Adipocyte (in vitro differentiated cells): ENCODE data around the gene GPR157.
"Not testable (repeated sequence)": the region's sequence is repeated elsewhere in the genome, so short reads cannot be mapped to it uniquely, and the experiment has no call there.

Experiments
- DNase-seq: peaks from one replicate; pipeline ENCODE4 v3.0.0-alpha.2; 2015; ENCODE audit warnings: low read depth
- H3K27me3 ChIP-seq: replicated peaks from 2 replicates; pipeline ENCODE4 v1.7.0; 2013; ENCODE audit warnings: mild to moderate bottlenecking, low read length, moderate library complexity; ENCODE audit not compliant: control insufficient read depth, insufficient read depth
- H3K36me3 ChIP-seq: 2 replicates; pipeline ENCODE4 v1.7.0; 2013; ENCODE audit warnings: low read length, mild to moderate bottlenecking, moderate library complexity; ENCODE audit not compliant: control insufficient read depth, insufficient read depth, severe bottlenecking
- H3K4me1 ChIP-seq: 2 replicates; pipeline ENCODE4 v1.7.0; 2013; ENCODE audit warnings: mild to moderate bottlenecking, low read length, moderate library complexity; ENCODE audit not compliant: control insufficient read depth, insufficient read depth
- H3K4me3 ChIP-seq: 2 replicates; pipeline ENCODE4 v1.7.0; 2013; ENCODE audit warnings: mild to moderate bottlenecking, low read length, moderate library complexity
- H3K9ac ChIP-seq: 2 replicates; pipeline ENCODE4 v1.7.0; 2013; ENCODE audit warnings: mild to moderate bottlenecking, low read length, moderate library complexity
- H3K9me3 ChIP-seq: 2 replicates; pipeline ENCODE4 v1.7.0; 2013; ENCODE audit warnings: mild to moderate bottlenecking, low read length, moderate library complexity; ENCODE audit not compliant: control insufficient read depth

Gene GPR157

DNA sequence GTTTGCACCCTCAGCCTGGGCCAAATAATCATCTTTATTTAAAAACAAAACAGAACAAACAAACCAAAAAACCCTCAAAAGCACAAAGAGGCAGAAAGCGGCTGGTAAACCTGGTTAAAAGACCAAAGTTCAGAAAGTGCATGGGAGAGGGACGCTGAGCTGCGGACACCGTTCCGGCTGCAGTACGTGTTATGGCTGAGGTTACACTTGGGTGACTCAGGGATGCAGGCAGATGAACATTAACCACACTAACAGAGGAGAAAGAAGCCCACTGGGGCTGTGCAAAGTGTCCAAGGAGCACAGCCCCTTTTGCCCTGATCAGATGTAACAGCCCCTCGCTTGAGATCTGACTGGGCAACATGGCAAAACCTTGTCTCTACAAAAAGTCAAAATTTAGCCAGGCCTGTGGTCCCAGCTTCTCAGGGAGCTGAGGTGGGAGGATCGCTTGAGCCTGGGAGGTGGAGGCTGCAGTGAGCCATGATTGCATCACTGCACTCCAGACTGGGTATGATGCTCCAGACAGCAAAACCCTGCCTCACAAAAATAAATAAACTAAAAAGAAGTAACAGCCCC is 28.3 kb downstream of the GPR157 start:
- DNase-seq, result peak; percentile 42
- H3K9me3 ChIP-seq, result peaks cover 8% of the 10 kb centered on the region
- no peaks in the 10 kb centered on the region for H3K4me1 ChIP-seq
- H3K27me3 ChIP-seq, result no peaks in the 10 kb centered on the region
- H3K4me3 ChIP-seq, result no peak overlapping the region
- H3K36me3 ChIP-seq, result peaks cover 12% of the 10 kb centered on the region
- no peak overlapping the region for H3K9ac ChIP-seq

DNA sequence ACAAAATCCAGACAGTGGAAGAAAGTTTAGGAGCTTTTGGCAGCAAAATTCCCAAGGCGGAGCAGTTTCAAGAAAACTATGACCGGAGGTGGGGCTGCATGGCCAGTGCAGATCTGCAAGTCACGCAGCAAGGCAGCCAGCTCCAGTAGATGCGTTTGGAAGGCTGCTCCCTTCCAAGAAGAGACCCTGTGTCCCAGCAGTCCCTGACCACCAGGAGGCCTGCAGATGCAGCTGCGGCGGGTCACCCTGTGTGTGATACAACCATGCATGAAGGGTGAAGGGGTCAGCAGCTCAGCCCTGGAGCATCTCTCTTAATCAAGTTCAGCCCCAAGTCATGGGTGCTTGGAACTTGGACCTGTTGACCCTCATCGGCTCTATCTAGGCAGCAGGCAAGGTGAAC is 29.3 kb downstream of the GPR157 start:
- no peak for DNase-seq
- Histone ChIP-seq H3K4me3 (no peak overlapping the region), H3K27me3 (no peaks in the 10 kb centered on the region)

DNA sequence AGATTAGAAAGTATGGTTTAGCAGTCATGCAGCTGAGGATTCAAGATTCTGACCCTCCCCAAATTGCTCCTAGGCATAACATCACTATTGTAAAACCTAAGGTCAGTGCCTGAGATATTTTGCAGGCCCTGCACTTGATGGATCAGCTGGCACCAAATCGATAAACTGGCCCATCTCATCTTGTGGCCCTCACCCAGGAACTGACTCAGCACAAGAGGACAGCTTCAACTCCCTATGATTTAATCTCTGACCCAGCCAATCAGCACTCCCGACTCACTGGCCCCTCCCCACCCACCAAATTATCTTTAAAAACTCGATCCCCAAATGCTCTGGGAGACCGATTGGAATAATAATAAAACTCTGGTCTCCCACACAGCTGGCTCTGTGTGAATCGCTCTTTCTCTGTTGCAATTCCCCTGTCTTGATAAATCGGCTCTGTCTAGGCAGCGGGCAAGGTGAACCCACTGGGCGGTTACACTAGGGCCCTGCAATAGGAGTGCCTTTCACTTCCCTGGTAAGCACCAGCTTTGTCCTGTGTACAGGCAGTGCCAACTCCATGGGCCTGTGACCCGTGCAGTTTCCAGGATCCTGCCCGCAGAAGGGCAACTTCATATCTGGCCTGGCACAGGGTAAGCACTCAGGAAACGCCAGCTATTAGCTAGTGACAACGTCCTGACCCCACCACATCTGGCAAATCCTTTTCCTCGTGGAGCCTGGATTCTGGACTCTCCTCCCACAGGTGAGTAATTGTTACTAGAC is 30.8 kb downstream of the GPR157 start:
- Histone ChIP-seq H3K9ac (no peak overlapping the region), H3K4me1 (no peaks in the 10 kb centered on the region), H3K36me3 (peaks cover 4% of the 10 kb centered on the region), H3K9me3 (peaks cover 9% of the 10 kb centered on the region), H3K4me3 (no peak overlapping the region), H3K27me3 (peaks cover 4% of the 10 kb centered on the region)
- DNase-seq, result no peak

More for the DNA sequence above, 29.3 kb downstream of the GPR157 start:
- no peak overlapping the region for H3K9ac ChIP-seq
- H3K4me1 ChIP-seq, result no peaks in the 10 kb centered on the region
- peaks cover 12% of the 10 kb centered on the region for H3K36me3 ChIP-seq
- H3K9me3 ChIP-seq, result peaks cover 9% of the 10 kb centered on the region

DNA sequence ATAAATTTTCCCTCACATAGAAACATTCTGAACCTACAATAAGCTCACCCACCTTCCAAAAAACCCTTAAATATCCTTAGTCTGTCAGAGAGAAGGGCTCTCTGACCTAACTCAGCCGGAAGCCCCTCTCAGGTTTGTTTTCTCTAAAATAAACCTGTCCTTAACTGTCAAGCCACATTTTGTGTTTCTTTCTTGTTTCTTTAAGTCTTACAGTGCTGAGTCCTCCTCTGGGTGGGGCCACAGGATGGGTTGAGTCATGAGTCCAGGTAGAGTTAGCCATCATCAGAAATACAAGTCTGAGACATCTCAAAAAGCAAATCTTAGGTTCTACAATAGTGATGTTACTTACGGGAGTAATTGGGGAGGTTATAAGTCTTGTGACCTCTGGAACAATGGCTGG is 33.1 kb downstream of the GPR157 start:
- no peaks in the 10 kb centered on the region for H3K36me3 ChIP-seq
- peaks cover 13% of the 10 kb centered on the region for H3K27me3 ChIP-seq
- H3K4me1 ChIP-seq, result no peaks in the 10 kb centered on the region
- H3K9me3 ChIP-seq, result peaks cover 9% of the 10 kb centered on the region
- DNase-seq, result no peak
- no peak overlapping the region for H3K9ac ChIP-seq
- H3K4me3 ChIP-seq, result no peak overlapping the region

DNA sequence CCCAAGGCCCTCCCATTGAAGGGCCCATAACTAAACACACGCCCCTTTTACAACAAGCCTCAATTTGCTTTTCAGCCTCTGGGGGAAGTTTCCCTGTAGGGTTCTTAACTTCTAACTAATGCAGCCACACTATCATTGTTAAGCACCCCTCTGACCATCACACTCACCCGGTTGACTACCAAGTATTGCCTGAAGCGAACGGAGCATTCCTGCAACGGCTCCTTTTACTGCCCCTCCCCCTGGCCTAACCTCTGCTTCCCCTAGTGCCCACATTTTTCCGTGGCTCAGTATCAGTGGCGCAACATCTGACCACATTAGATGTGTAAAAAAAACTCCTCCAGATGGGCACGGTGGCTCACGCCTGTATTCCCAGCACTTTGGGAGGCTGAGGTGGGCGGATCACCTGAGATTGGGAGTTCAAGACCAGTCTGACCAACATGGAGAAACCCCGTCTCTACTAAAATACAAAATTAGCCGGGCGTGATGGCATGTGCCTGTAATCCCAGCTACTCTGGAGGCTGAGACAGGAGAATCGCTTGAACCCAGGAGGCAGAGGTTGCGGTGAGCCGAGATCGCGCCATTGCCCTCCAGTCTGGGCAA is 34.8 kb downstream of the GPR157 start:
- not testable (repeated sequence) for H3K36me3 ChIP-seq, H3K4me1 ChIP-seq, DNase-seq

DNA sequence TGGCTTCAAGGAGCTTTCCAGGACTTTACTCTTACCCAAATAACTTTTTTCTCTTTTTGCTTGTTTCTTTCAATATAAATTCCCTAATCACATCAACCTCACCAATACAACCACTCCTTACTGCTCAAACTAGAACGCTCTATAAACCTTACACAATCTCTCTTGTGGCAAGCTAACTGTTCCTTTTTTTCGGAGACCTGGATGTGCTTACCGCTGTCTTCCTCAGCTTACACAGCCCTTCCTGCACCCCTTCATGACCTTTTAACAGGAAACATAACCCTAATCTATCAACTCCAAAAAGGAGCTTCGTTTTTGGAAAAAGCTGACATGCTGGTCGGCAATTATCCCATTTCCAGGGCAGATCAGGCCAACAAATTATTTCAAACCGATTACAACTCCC is 35.3 kb downstream of the GPR157 start:
- peaks cover 13% of the 10 kb centered on the region for H3K27me3 ChIP-seq

More for the DNA sequence above, 34.8 kb downstream of the GPR157 start:
- not testable (repeated sequence) for H3K4me3 ChIP-seq, H3K9ac ChIP-seq
- Histone ChIP-seq H3K9me3 (peaks cover 12% of the 10 kb centered on the region), H3K27me3 (peaks cover 13% of the 10 kb centered on the region)

DNA sequence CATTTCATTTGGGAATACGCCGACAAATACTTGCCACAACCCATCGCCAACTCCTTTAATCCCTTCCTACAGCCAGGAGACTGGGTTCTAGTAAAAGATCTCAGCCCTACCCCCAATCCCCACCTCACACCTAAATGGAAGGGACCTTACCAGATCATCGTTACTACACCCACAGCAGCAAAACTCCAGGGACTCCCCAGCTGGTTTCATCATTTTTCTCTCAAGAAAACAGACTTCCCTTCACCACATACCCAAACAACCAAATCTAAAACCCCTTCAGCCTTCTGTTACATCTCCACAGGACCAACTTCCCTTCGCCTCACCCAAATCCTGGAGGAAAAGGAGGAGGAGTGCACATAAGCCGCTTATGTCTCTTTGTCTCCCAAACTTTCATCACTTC is 35.8 kb downstream of the GPR157 start:
- Histone ChIP-seq H3K9ac (no peak overlapping the region), H3K36me3 (no peaks in the 10 kb centered on the region), H3K27me3 (peaks cover 13% of the 10 kb centered on the region), H3K4me3 (no peak overlapping the region), H3K9me3 (peaks cover 12% of the 10 kb centered on the region), H3K4me1 (peaks cover 4% of the 10 kb centered on the region)
- no peak for DNase-seq

More for the DNA sequence above, 35.3 kb downstream of the GPR157 start:
- no peaks in the 10 kb centered on the region for H3K36me3 ChIP-seq
- H3K4me1 ChIP-seq, result peaks cover 4% of the 10 kb centered on the region
- no peak for DNase-seq
- H3K9ac ChIP-seq, result no peak overlapping the region
- no peak overlapping the region for H3K4me3 ChIP-seq
- H3K9me3 ChIP-seq, result peaks cover 12% of the 10 kb centered on the region

DNA sequence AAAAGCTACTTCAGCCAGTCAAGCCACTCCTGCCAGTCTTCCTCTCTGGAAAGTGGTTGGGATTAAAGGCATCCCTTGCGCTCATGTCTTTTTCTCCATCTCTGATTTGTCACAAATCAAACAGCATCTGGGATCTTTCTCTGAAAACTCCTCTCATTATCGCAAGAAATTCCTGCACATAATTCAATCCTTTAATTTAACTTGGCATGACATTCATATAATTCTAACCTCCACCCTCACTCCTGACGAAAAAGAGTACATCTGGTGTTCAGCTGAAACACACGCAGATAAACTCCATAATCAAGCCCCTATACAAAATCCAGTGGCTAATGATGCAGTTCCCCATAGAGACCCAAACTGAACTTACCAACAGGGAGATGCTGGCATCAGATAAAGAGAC is 40.1 kb downstream of the GPR157 start:
- peaks cover 28% of the 10 kb centered on the region for H3K4me1 ChIP-seq
- H3K4me3 ChIP-seq, result no peak overlapping the region
- H3K27me3 ChIP-seq, result peaks cover 13% of the 10 kb centered on the region
- H3K36me3 ChIP-seq, result no peaks in the 10 kb centered on the region
- no peak overlapping the region for H3K9ac ChIP-seq
- peaks cover 3% of the 10 kb centered on the region for H3K9me3 ChIP-seq
- DNase-seq, result no peak

DNA sequence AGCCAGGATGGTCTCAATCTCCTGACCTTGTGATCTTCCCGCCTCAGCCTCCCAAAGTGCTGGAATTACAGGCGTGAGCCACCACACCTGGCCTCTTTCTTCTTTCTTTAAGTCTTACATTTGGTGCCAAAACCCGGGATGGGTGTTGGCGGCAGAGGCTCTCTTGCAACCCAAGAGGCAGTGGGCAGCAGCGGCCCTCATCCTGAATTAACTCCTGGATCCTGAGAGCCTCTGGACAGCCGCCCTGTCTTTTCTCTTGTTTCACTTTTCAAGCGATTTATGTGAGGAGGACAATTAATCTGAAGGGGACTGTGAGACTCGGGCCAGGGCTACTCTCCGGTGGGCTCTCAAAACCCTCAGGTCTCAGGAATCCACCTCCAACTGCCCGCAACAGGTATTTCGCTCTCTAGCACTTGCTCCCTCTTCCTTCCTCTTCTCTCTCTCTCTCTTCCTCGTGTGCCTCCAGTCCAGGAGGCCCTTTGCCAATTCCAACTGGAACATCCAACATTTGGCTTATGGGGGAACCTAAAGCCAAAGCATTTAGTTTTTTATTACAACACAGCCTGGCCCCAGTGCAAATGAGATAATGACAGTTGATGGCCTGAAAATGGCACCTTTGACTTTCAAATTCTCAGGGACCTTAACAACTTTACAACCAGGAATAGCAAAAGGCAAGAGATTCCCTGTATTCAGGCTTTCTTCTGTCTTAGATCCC is 41.3 kb downstream of the GPR157 start:
- Histone ChIP-seq H3K4me3 (no peak overlapping the region), H3K9ac (no peak overlapping the region), H3K9me3 (peaks cover 3% of the 10 kb centered on the region), H3K36me3 (no peaks in the 10 kb centered on the region), H3K27me3 (peaks cover 8% of the 10 kb centered on the region), H3K4me1 (peaks cover 37% of the 10 kb centered on the region)
- DNase-seq, result no peak

DNA sequence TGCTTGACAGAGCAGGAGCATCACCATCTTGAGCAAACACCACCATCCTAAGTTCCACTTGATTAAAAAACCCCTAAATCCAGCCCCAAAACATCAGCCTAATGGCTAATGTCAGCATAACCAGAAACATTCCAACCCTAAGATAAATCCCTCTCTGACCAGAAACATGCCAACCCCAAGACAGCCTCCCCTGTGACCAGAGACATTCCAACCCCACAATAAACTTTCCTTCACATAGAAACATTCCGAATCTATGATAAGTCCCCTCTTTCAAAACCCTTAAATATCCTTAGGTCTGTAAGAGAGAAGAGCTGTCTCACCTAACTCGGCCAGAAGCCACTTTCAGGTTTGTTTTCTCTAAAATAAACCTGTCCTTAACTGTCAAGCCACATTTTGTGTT is 42.1 kb downstream of the GPR157 start:
- Histone ChIP-seq H3K9me3 (peaks cover 3% of the 10 kb centered on the region), H3K4me3 (no peak overlapping the region), H3K36me3 (no peaks in the 10 kb centered on the region), H3K9ac (no peak overlapping the region), H3K4me1 (peaks cover 40% of the 10 kb centered on the region), H3K27me3 (peaks cover 5% of the 10 kb centered on the region)
- no peak for DNase-seq

DNA sequence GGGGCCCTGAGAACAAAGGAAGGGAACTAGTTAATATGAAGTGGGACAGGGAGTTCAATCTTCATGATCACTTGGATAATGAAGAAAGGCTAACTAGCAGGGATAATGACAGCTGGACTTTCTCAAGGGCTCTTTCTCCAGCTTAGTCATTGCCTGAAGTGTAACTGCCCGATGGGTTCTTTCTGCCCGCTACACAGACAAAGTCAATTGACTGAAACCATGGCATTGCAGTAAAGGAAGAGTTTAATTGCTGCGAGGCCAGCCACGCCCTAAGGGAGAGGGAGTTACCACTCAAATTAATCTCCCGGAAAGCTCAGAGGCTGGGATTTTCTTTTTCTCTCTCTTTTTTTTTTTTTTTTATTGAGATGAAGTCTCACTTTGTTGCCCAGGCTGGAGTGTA is 42.9 kb downstream of the GPR157 start:
- Histone ChIP-seq H3K4me3 (no peak overlapping the region), H3K4me1 (peaks cover 40% of the 10 kb centered on the region), H3K36me3 (no peaks in the 10 kb centered on the region), H3K9ac (no peak overlapping the region), H3K9me3 (peaks cover 3% of the 10 kb centered on the region), H3K27me3 (no peaks in the 10 kb centered on the region)
- no peak for DNase-seq
